H1 (cell line): ENCODE measurements around the gene KSR2. TPM values are rescaled to one million over a fixed set of nuclear protein-coding genes. Genes with fewer than 3 reads are reported as not detected.

Source experiments
- CTCF ChIA-PET: fragments of 300-600 bp; sonication (Branson Sonifier 250); formaldehyde crosslinking; loops from one replicate; lab custom pipeline; 2021; ENCODE audit not compliant: partially characterized antibody; lab: Charles Lee
- POLR2A ChIA-PET: fragments of 300-600 bp; sonication (Branson Sonifier 250); formaldehyde crosslinking; loops from one replicate; lab custom pipeline; 2021; ENCODE audit warnings: inconsistent platforms; ENCODE audit not compliant: partially characterized antibody; lab: Charles Lee
- DNase-seq, 2 experiments: peaks; one replicate each; pipeline versions ENCODE4 v3.0.0 to v3.0.0-alpha.2; 2010 to 2022; ENCODE audit warnings: low spot score in 2 of 2, low read depth in 1 of 2, mixed read lengths in 1 of 2
- FAIRE-seq: peaks from 2 replicates; lab custom pipeline; 2011; peaks lifted over from hg19 to GRCh38; lab: Jason Lieb, UNC
- H2AFZ ChIP-seq: 2 replicates; pipeline ENCODE4 v1.8.1; 2012; ENCODE audit warnings: low read length, inconsistent platforms
- H2AK5ac ChIP-seq: 2 replicates; pipeline ENCODE4 v1.6.1; 2013; ENCODE audit warnings: low read depth, low read length
- H2BK120ac ChIP-seq: replicated peaks from 2 replicates; pipeline ENCODE3; 2013; ENCODE audit warnings: low read depth, low read length, inconsistent platforms
- H2BK12ac ChIP-seq: 2 replicates; pipeline ENCODE4 v1.6.1; 2013; ENCODE audit warnings: low read depth, low read length
- H2BK15ac ChIP-seq: 2 replicates; pipeline ENCODE4 v1.6.1; 2013; ENCODE audit warnings: low read length
- H2BK20ac ChIP-seq: 2 replicates; pipeline ENCODE4 v1.6.1; 2013; ENCODE audit warnings: low read length
- H2BK5ac ChIP-seq: 2 replicates; pipeline ENCODE4 v1.6.1; 2013; ENCODE audit warnings: low read depth, low read length
- H3K14ac ChIP-seq: 2 replicates; pipeline ENCODE4 v1.6.1; 2013; ENCODE audit warnings: inconsistent platforms; ENCODE audit not compliant: insufficient read length
- H3K18ac ChIP-seq: 2 replicates; pipeline ENCODE4 v1.6.1; 2013; ENCODE audit warnings: low read length; ENCODE audit errors: extremely low read depth
- H3K23ac ChIP-seq: 2 replicates; pipeline ENCODE4 v1.6.1; 2013; ENCODE audit warnings: inconsistent platforms; ENCODE audit not compliant: insufficient read length
- H3K23me2 ChIP-seq: 2 replicates; pipeline ENCODE4 v1.6.1; 2013; ENCODE audit warnings: low read depth, low read length
- H3K27ac ChIP-seq: 2 replicates; pipeline ENCODE4 v1.6.1; 2011; ENCODE audit warnings: low read depth, low read length, inconsistent platforms
- H3K27me3 ChIP-seq, 4 experiments: replicated peaks in 1 of 4; 1 replicate in 1 of 4; 2 replicates in 3 of 4; pipeline versions ENCODE4 v1.6.1 to v1.8.1; 2011 to 2013; ENCODE audit warnings: low read length in 3 of 4, mild to moderate bottlenecking in 3 of 4, inconsistent platforms in 2 of 4, mixed read lengths in 2 of 4, moderate library complexity in 1 of 4; ENCODE audit not compliant: control insufficient read depth in 3 of 4, insufficient read depth in 3 of 4; ENCODE audit errors: extremely low read depth in 1 of 4
- H3K36me3 ChIP-seq, 4 experiments: 2 replicates each; pipeline versions ENCODE4 v1.6.1 to v1.8.1; 2011 to 2013; ENCODE audit warnings: mild to moderate bottlenecking in 4 of 4, low read length in 3 of 4, moderate library complexity in 2 of 4, control low read depth in 1 of 4, inconsistent platforms in 1 of 4; ENCODE audit not compliant: insufficient read depth in 4 of 4, control insufficient read depth in 2 of 4
- H3K4ac ChIP-seq: replicated peaks from 2 replicates; pipeline ENCODE3; 2013; ENCODE audit warnings: low read length, low read depth, mixed read lengths, inconsistent platforms; ENCODE audit not compliant: insufficient read length
- H3K4me1 ChIP-seq, 4 experiments: replicated peaks in 1 of 4; 1 replicate in 1 of 4; 2 replicates in 3 of 4; pipeline versions ENCODE4 v1.6.1 to v1.8.1; 2011 to 2013; ENCODE audit warnings: low read length in 3 of 4, inconsistent platforms in 2 of 4, mixed read lengths in 1 of 4; ENCODE audit not compliant: insufficient read depth in 4 of 4, control insufficient read depth in 3 of 4
- H3K4me2 ChIP-seq, 2 experiments: 2 replicates each; pipeline versions ENCODE4 v1.6.1 to v1.8.1; 2011 to 2013; ENCODE audit warnings: low read depth in 2 of 2, low read length in 2 of 2, control low read depth in 1 of 2, inconsistent platforms in 1 of 2, mild to moderate bottlenecking in 1 of 2; ENCODE audit not compliant: insufficient read depth in 1 of 2
- H3K4me3 ChIP-seq, 4 experiments: fragments of 200-600, 300-600 bp in 1 of 4; sonication (generic), shearing (Covaris generic), sonication (Bioruptor Twin) in 1 of 4; 2 replicates each; pipeline versions ENCODE4 v1.5.1 to v1.8.1; 2011 to 2016; ENCODE audit warnings: low read length in 4 of 4, low read depth in 3 of 4, control low read depth in 2 of 4, inconsistent platforms in 2 of 4, mild to moderate bottlenecking in 2 of 4, mixed read lengths in 1 of 4, moderate library complexity in 1 of 4; ENCODE audit not compliant: insufficient read depth in 2 of 4; ENCODE audit errors: extremely low read depth in 1 of 4
- H3K56ac ChIP-seq: replicated peaks from 2 replicates; pipeline ENCODE3; 2013; ENCODE audit warnings: low read depth, mild to moderate bottlenecking, mixed read lengths, low read length, inconsistent platforms; ENCODE audit not compliant: insufficient read length
- H3K79me1 ChIP-seq: 2 replicates; pipeline ENCODE4 v1.6.1; 2013; ENCODE audit warnings: low read depth, low read length, control low read depth
- H3K79me2 ChIP-seq, 2 experiments: 2 replicates each; pipeline versions ENCODE4 v1.6.1 to v1.8.1; 2012 to 2013; ENCODE audit warnings: low read length in 2 of 2, mild to moderate bottlenecking in 2 of 2, inconsistent platforms in 1 of 2; ENCODE audit not compliant: insufficient read depth in 2 of 2, control insufficient read depth in 1 of 2
- H3K9ac ChIP-seq, 4 experiments: replicated peaks in 1 of 4; 1 replicate in 1 of 4; 2 replicates in 3 of 4; pipeline versions ENCODE4 v1.6.1 to v1.8.1; 2011 to 2013; ENCODE audit warnings: low read depth in 3 of 4, low read length in 3 of 4, control low read depth in 2 of 4, mild to moderate bottlenecking in 2 of 4, moderate library complexity in 2 of 4, inconsistent platforms in 1 of 4; ENCODE audit errors: extremely low read depth in 1 of 4
- H3K9me3 ChIP-seq, 2 experiments: 2 replicates each; pipeline versions ENCODE4 v1.6.1 to v1.8.1; 2012 to 2013; ENCODE audit warnings: mild to moderate bottlenecking in 2 of 2, moderate library complexity in 2 of 2, control low read depth in 1 of 2, inconsistent platforms in 1 of 2, low read depth in 1 of 2, low read length in 1 of 2, mixed read lengths in 1 of 2; ENCODE audit not compliant: insufficient read depth in 2 of 2
- H4K20me1 ChIP-seq, 2 experiments: replicated peaks in 1 of 2; 2 replicates each; pipeline versions ENCODE3 to v1.8.1; 2011 to 2013; ENCODE audit warnings: inconsistent platforms in 2 of 2, low read length in 2 of 2, mild to moderate bottlenecking in 1 of 2; ENCODE audit not compliant: insufficient read depth in 2 of 2, control insufficient read depth in 1 of 2
- H4K5ac ChIP-seq: 2 replicates; pipeline ENCODE4 v1.6.1; 2013; ENCODE audit warnings: low read length, low read depth, mixed read lengths, inconsistent platforms; ENCODE audit not compliant: insufficient read length
- H4K8ac ChIP-seq: 2 replicates; pipeline ENCODE4 v1.8.0; 2013; ENCODE audit warnings: mild to moderate bottlenecking, moderate library complexity, low read length, inconsistent platforms; ENCODE audit not compliant: insufficient read depth; ENCODE audit errors: extremely low read depth
- H4K91ac ChIP-seq: replicated peaks from 2 replicates; pipeline ENCODE3; 2013; ENCODE audit warnings: low read length, mixed read lengths, inconsistent platforms; ENCODE audit not compliant: insufficient read length
- ASH2L ChIP-seq: fragments of 200-600, 300-600 bp; sonication (generic); IDR thresholded peaks from one replicate; pipeline ENCODE4 v1.7.1; 2017; ENCODE audit warnings: low read length
- BCL11A ChIP-seq, 2 experiments: IDR thresholded peaks; one replicate each; pipeline ENCODE4 v1.6.1; 2011; ENCODE audit warnings: low read depth in 2 of 2, low read length in 2 of 2, mild to moderate bottlenecking in 2 of 2
- EGR1 ChIP-seq: IDR thresholded peaks from 2 replicates; pipeline ENCODE4 v1.6.1; 2011; ENCODE audit warnings: low read depth, low read length, borderline replicate concordance
- JUN ChIP-seq: IDR thresholded peaks from 2 replicates; pipeline ENCODE4 v1.6.1; 2011; ENCODE audit warnings: low read depth, mild to moderate bottlenecking, improper control_type of control experiment, low read length
- KDM4A ChIP-seq: IDR thresholded peaks from one replicate; pipeline ENCODE4 v1.7.1; 2012; ENCODE audit warnings: low read depth, mild to moderate bottlenecking, moderate library complexity, low read length, inconsistent platforms; ENCODE audit not compliant: severe bottlenecking
- NANOG ChIP-seq: IDR thresholded peaks from 2 replicates; pipeline ENCODE4 v1.6.1; 2011; ENCODE audit warnings: low read length, low read depth, mild to moderate bottlenecking, inconsistent platforms; ENCODE audit not compliant: insufficient read depth, poor library complexity, severe bottlenecking
- RAD21 ChIP-seq, 2 experiments: IDR thresholded peaks in 1 of 2; conservative IDR thresholded peaks in 1 of 2; 2 replicates each; pipeline ENCODE4 v1.6.1; 2011; ENCODE audit warnings: low read depth in 2 of 2, low read length in 2 of 2, improper control_type of control experiment in 1 of 2, inconsistent platforms in 1 of 2, mild to moderate bottlenecking in 1 of 2, moderate library complexity in 1 of 2
- SUZ12 ChIP-seq: fragments of 200-600 bp; sonication (generic); IDR thresholded peaks from 2 replicates; pipeline ENCODE4 v1.6.1; 2012; ENCODE audit warnings: mild to moderate bottlenecking, inconsistent platforms, low read length, moderate library complexity, mixed read lengths
- WGBS, 2 experiments: shearing (Covaris generic) in 1 of 2; methylation state at CpG; one replicate each; pipeline versions ENCODE4 v1.1.6 to v1.1.7; 2013 to 2015; ENCODE audit warnings: low lambda C conversion rate in 2 of 2, mixed read lengths in 2 of 2, inconsistent platforms in 1 of 2, low coverage in 1 of 2, missing lambda C conversion rate in 1 of 2; ENCODE audit not compliant: insufficient replicate concordance in 2 of 2, insufficient coverage in 1 of 2, insufficient read length in 1 of 2; ENCODE audit errors: extremely low coverage in 1 of 2, missing lambda C conversion rate in 1 of 2; 5-methylcytosine and 5-hydroxymethylcytosine counted together
- polyA plus RNA-seq, 7 experiments: library from polyadenylated mRNA; depleted of rRNA in 3 of 7; stranded (reverse) in 5 of 7; unstranded in 2 of 7; fragments of >200 nt in 5 of 7; fragments of 200-250 nt in 2 of 7; gene quantifications; 1 replicate in 5 of 7; 2 replicates in 1 of 7; 4 replicates in 1 of 7; pipeline versions ENCODE4 v1.2.1 to v1.2.3, GENCODE V29; 2011 to 2013; ENCODE audit warnings: missing spikeins in 2 of 7, mixed read lengths in 2 of 7
- total RNA-seq: library from RNA; stranded (reverse); fragmentation: NEBNext Ultra II Directional; extraction: Animal tissue kit (Norgen Biotek cat#: 25700); gene quantifications from 2 replicates; pipeline ENCODE4 v1.2.1, GENCODE V29; 2021
- TF ChIP-seq, protein P1 (sequence below): IDR thresholded peaks from 2 replicates; pipeline ENCODE4 v1.6.1; 2011; ENCODE audit warnings: low read length, improper control_type of control experiment

The KSR2 gene
- total and polyA plus RNA-seq, 2 of the 8 experiments (the other 6 are each of a cell fraction or from before 2014, with no cell fraction given), result 0.74 to 2.2 TPM

DNA sequence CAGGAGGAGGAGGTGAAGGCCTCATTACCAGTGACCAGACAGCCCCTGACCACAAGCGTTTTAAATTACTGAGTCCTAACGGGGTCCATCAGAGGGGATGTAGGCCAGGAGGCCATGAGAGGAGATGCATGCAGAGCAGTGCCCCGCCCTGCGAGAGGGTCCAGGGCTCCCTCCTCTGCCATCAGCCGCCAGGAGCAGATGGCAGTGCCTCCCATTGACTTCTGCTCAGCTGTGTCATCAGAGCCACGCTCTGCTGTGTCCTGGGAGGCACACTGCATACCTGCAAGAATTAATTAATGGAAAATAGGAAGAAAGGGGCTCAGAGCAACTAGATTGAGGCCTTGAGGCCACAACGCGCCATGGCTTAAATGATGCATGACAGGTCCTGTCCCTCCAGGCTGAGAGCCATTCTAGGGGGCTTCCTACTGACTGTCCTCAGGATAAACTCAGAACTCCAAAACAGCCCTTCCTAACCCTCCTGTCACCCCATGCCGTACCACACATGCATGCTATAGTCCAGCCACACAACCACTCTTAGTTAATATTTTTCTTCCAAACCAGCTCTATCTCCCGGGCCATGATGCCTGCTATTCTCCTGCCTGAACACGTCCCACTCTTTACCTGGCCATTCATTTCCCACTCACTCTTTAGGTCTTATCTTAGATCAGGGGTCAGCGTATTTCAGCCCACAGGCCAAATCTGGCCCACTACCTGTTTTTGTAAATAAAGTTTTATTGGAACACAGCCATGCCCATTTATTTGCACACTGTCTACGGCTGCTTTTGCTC, 235.8 kb downstream of the KSR2 start:
- H2BK20ac ChIP-seq, result no peak overlapping the region
- H3K79me2 ChIP-seq, result no peaks in the 10 kb centered on the region
- H2BK12ac ChIP-seq, result no peak overlapping the region
- DNase-seq (no peak), FAIRE-seq (no peak)
- H4K20me1 ChIP-seq, result no peaks in the 10 kb centered on the region
- H3K23me2 ChIP-seq, result no peaks in the 10 kb centered on the region
- H3K4me3 ChIP-seq, result no peak overlapping the region
- no peaks in the 10 kb centered on the region for H3K27me3 ChIP-seq
- H2AK5ac ChIP-seq, result no peak overlapping the region
- no peak overlapping the region for H2BK120ac ChIP-seq
- no peak overlapping the region for H3K27ac ChIP-seq
- no peaks in the 10 kb centered on the region; a peak in 1 of 8 replicates for H3K36me3 ChIP-seq
- no peak overlapping the region; the same call in 1 of the 2 replicates for H2BK5ac ChIP-seq
- H3K9ac ChIP-seq, result no peak overlapping the region
- H4K5ac ChIP-seq, result no peak overlapping the region
- ChIA-PET POLR2A (no interaction called here), CTCF (no interaction called here)
- H3K23ac ChIP-seq, result no peak overlapping the region
- no peaks in the 10 kb centered on the region for H3K79me1 ChIP-seq
- no peaks in the 10 kb centered on the region; a peak in 1 of 7 replicates for H3K4me1 ChIP-seq
- no peak overlapping the region for H2BK15ac ChIP-seq
- H3K9me3 ChIP-seq, result peaks cover 0 to 8% of the 10 kb centered on the region in 2 experiments; a peak in 1 of 4 replicates
- WGBS, 2 experiments, result 89% methylated on average over 13 of the region's 13 CpGs; no CpG with 5 or more reads in 1 of the 2 experiments
- no peak overlapping the region for H4K91ac ChIP-seq
- H3K18ac ChIP-seq, result no peak overlapping the region
- H3K4me2 ChIP-seq, result no peak overlapping the region
- H3K4ac ChIP-seq, result no peak overlapping the region
- no peak overlapping the region for H3K14ac ChIP-seq
- H3K56ac ChIP-seq, result no peak overlapping the region
- H2AFZ ChIP-seq, result no peak overlapping the region
- no peak overlapping the region for H4K8ac ChIP-seq
- TF ChIP-seq BCL11A (IDR thresholded peaks at IDR 0.05; ENCODE audit: low read depth in 2 of 2, low read length in 2 of 2), result no peak
- TF ChIP-seq JUN, result no peak
- no peak for TF ChIP-seq ASH2L
- no peak for TF ChIP-seq KDM4A
- TF ChIP-seq, protein P1, sequence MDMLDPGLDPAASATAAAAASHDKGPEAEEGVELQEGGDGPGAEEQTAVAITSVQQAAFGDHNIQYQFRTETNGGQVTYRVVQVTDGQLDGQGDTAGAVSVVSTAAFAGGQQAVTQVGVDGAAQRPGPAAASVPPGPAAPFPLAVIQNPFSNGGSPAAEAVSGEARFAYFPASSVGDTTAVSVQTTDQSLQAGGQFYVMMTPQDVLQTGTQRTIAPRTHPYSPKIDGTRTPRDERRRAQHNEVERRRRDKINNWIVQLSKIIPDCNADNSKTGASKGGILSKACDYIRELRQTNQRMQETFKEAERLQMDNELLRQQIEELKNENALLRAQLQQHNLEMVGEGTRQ, result no peak
- no peak for TF ChIP-seq RAD21 (IDR thresholded peaks at IDR 0.05 in 1 of 2, conservative IDR thresholded peaks at IDR 0.05 in 1 of 2; ENCODE audit: low read depth in 2 of 2, low read length in 2 of 2)
- no peak for TF ChIP-seq EGR1
- no peak for TF ChIP-seq NANOG
- TF ChIP-seq SUZ12, result no peak
